ENCODE data around the gene TELO2. TPM values are rescaled to one million over a fixed set of nuclear protein-coding genes. Genes with fewer than 3 reads are reported as not detected.

The TELO2 gene
- total RNA-seq, 4 donors from 2014 or later: 23.1 to 40.0 (median 34.1) TPM

- DNase-seq (ENCODE audit: low spot score in 2 of 2): no peak
- no peak for TF ChIP-seq POLR2A (IDR thresholded peaks at IDR 0.05)
- TF ChIP-seq, protein P1, sequence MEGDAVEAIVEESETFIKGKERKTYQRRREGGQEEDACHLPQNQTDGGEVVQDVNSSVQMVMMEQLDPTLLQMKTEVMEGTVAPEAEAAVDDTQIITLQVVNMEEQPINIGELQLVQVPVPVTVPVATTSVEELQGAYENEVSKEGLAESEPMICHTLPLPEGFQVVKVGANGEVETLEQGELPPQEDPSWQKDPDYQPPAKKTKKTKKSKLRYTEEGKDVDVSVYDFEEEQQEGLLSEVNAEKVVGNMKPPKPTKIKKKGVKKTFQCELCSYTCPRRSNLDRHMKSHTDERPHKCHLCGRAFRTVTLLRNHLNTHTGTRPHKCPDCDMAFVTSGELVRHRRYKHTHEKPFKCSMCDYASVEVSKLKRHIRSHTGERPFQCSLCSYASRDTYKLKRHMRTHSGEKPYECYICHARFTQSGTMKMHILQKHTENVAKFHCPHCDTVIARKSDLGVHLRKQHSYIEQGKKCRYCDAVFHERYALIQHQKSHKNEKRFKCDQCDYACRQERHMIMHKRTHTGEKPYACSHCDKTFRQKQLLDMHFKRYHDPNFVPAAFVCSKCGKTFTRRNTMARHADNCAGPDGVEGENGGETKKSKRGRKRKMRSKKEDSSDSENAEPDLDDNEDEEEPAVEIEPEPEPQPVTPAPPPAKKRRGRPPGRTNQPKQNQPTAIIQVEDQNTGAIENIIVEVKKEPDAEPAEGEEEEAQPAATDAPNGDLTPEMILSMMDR (IDR thresholded peaks at IDR 0.05): no peak
- 89 to 91% methylated on average over 30 to 35 of the region's 41 CpGs for WGBS, 2 donors
- no peak overlapping the region for H3K4me3 ChIP-seq (ENCODE audit: low read depth, poor library complexity, severe bottlenecking)
- intact Hi-C loops (cut with DNase I; ENCODE audit: low total_unique reads): no loop called here
Measured at GRCh38 chr16:1446296-1447080, 46.7 kb upstream of the TELO2 start.

- H3K4me3 ChIP-seq (ENCODE audit: low read depth, poor library complexity, severe bottlenecking): no peak overlapping the region
- intact Hi-C loops (cut with DNase I; ENCODE audit: low total_unique reads): no loop called here
- DNase-seq (ENCODE audit: low spot score in 2 of 2): no peak
- 90 to 91% methylated on average over 9 to 11 of the region's 11 CpGs for WGBS, 2 donors
- TF ChIP-seq POLR2A (IDR thresholded peaks at IDR 0.05): no peak
- TF ChIP-seq, protein P1 (IDR thresholded peaks at IDR 0.05): no peak
Measured at GRCh38 chr16:1447965-1448364, 45.2 kb upstream of the TELO2 start.

- WGBS, 2 donors: 85 to 89% methylated on average over 21 to 28 of the region's 30 CpGs
- intact Hi-C loops (cut with DNase I; ENCODE audit: low total_unique reads): no loop called here
- TF ChIP-seq, protein P1 (IDR thresholded peaks at IDR 0.05): no peak
- TF ChIP-seq POLR2A (IDR thresholded peaks at IDR 0.05): no peak
Measured at GRCh38 chr16:1448536-1449116, 44.5 kb upstream of the TELO2 start.

DNA sequence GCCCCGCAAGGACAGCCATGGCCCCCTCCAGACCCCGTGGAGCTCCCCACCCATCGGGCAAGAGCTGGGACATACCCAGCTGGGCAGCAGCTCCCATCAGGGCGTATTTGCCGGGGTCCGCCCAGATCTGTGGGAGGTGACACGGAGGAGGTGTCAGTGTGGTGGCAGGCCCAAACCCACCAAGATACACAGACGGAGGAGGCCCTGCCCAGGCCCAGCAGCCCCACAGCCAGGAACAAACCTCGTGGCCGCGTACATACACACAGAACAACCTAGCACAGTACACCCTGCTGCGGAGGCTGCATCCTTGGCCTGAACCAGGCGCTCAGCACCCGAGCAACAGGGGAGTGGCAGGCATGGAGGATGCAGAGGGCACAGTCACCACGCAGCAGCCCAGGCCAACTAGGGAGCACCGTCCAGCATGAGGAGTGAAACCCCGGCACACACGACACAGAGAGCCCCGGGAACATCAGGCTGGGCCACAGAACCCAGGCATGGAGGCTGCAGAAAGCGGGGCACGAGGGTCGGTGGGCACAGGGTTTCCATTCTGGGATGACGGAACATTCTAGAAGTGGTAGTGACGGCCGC, 43.9 kb upstream of the TELO2 start:
- intact Hi-C loops (cut with DNase I; ENCODE audit: low total_unique reads): no loop called here
- TF ChIP-seq, protein P1 (IDR thresholded peaks at IDR 0.05): no peak
- no peak overlapping the region for H3K4me3 ChIP-seq (ENCODE audit: low read depth, poor library complexity, severe bottlenecking)
- 92 to 94% methylated on average over 20 to 25 of the region's 25 CpGs for WGBS, 2 donors
- DNase-seq (ENCODE audit: low spot score in 2 of 2): no peak

More at GRCh38 chr16:1448536-1449116, 44.5 kb upstream of the TELO2 start:
- H3K4me3 ChIP-seq (ENCODE audit: low read depth, poor library complexity, severe bottlenecking): no peak overlapping the region
- no peak for DNase-seq (ENCODE audit: low spot score in 2 of 2)

- WGBS, 2 donors: 93% methylated on average over 14 to 25 of the region's 29 CpGs
- no peak for DNase-seq (ENCODE audit: low spot score in 2 of 2)
- H3K4me3 ChIP-seq (ENCODE audit: low read depth, poor library complexity, severe bottlenecking): no peak overlapping the region
Measured at GRCh38 chr16:1450218-1450617, 42.9 kb upstream of the TELO2 start.

More at GRCh38 chr16:1450218-1450617, 42.9 kb upstream of the TELO2 start:
- TF ChIP-seq, protein P1 (IDR thresholded peaks at IDR 0.05): no peak
- no peak for TF ChIP-seq POLR2A (IDR thresholded peaks at IDR 0.05)
- intact Hi-C loops (cut with DNase I; ENCODE audit: low total_unique reads): no loop called here

All from lower leg skin (tissue), 4 donors.